ENCODE results near the gene RAP1A.

RAP1A gene

DNA sequence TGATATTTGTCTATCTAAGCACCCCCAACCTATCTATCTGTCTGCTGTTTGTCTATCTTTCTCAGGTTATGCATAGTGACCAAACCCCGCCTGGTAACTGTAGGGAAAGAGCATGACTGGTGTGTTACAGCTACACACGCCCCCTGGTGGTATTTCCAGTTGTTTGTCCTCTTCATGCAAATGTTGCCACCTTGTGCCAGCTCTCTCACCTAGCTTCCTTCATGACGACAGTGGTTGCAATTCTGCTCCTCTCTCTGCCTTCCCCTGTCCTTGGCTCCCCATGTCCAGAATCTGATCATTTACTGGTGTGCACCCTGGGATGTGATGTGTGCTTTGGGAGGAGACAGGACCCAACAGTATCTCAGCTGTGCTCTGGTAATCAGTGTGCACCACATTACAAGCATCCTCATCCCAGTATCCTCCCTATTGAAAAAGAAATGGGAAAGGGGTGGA lies 127.7 kb downstream of the RAP1A start:
- ATAC-seq (peak; percentile 88), DNase-seq (peak; percentile 55 to 71)
- H3K4me1 Mint-ChIP-seq = peaks cover 5% of the 10 kb centered on the region
- peaks cover 13% of the 10 kb centered on the region for H3K27me3 Mint-ChIP-seq
- H3K9me3 Mint-ChIP-seq = no peaks in the 10 kb centered on the region
- H3K4me3 Mint-ChIP-seq = no peak overlapping the region
- H3K27ac Mint-ChIP-seq = no peak overlapping the region

DNA sequence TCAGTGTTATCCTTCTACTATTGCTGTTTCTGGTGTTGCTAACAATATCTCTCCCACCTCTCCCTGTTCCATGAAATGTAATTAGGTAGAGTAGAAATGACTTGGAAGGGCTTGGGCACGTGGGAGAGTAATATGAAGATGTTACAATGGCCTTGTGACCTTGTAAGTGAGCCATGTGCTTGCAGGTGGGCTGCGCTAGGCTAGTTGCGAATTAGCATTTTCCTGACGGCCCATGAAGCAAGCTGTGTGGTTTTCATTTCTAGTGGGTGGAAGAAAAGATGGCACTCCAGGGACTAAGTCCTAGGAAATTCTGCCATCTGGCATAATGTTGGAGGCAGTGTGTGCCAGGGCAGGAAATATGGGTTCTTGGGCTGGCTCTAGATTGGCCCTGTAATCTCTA lies 128.4 kb downstream of the RAP1A start:
- H3K9me3 Mint-ChIP-seq = no peaks in the 10 kb centered on the region
- ATAC-seq (no peak), DNase-seq (no peak)
- H3K27me3 Mint-ChIP-seq = peaks cover 8% of the 10 kb centered on the region
- H3K4me1 Mint-ChIP-seq = peaks cover 5% of the 10 kb centered on the region
- no peak overlapping the region for H3K4me3 Mint-ChIP-seq
- peak overlapping the region in 1 of 2 donors; percentile 44 for H3K27ac Mint-ChIP-seq

- H3K9me3 Mint-ChIP-seq = no peaks in the 10 kb centered on the region
- DNase-seq (no peak), ATAC-seq (no peak)
- H3K27ac Mint-ChIP-seq = no peak overlapping the region
- H3K27me3 Mint-ChIP-seq = no peaks in the 10 kb centered on the region
- H3K4me3 Mint-ChIP-seq = no peak overlapping the region
- H3K4me1 Mint-ChIP-seq = peaks cover 7% of the 10 kb centered on the region
Observed at GRCh38 chr1:111749628-111750027, 130.0 kb downstream of the RAP1A start.

- no peak for DNase-seq
- Mint-ChIP-seq H3K27ac (no peak overlapping the region), H3K4me3 (no peak overlapping the region), H3K9me3 (no peaks in the 10 kb centered on the region), H3K27me3 (no peaks in the 10 kb centered on the region), H3K4me1 (peaks cover 12% of the 10 kb centered on the region)
- no peak for ATAC-seq
Observed at GRCh38 chr1:111750856-111751255, 131.3 kb downstream of the RAP1A start.

- no peak overlapping the region for H3K27ac Mint-ChIP-seq
- ATAC-seq (no peak), DNase-seq (no peak)
- no peaks in the 10 kb centered on the region for H3K9me3 Mint-ChIP-seq
- no peaks in the 10 kb centered on the region for H3K27me3 Mint-ChIP-seq
- H3K4me1 Mint-ChIP-seq = peaks cover 18% of the 10 kb centered on the region
- no peak overlapping the region for H3K4me3 Mint-ChIP-seq
Observed at GRCh38 chr1:111751906-111752575, 132.5 kb downstream of the RAP1A start.

GRCh38 chr1:111754984-111755330 lies 135.4 kb downstream of the RAP1A start:
- Mint-ChIP-seq H3K4me3 (peak overlapping the region; percentile 86 to 99), H3K9me3 (no peaks in the 10 kb centered on the region), H3K27ac (peak overlapping the region; percentile 99), H3K27me3 (no peaks in the 10 kb centered on the region), H3K4me1 (peaks cover 31% of the 10 kb centered on the region)
- no peak for DNase-seq
- ATAC-seq = peak; percentile 0

DNA sequence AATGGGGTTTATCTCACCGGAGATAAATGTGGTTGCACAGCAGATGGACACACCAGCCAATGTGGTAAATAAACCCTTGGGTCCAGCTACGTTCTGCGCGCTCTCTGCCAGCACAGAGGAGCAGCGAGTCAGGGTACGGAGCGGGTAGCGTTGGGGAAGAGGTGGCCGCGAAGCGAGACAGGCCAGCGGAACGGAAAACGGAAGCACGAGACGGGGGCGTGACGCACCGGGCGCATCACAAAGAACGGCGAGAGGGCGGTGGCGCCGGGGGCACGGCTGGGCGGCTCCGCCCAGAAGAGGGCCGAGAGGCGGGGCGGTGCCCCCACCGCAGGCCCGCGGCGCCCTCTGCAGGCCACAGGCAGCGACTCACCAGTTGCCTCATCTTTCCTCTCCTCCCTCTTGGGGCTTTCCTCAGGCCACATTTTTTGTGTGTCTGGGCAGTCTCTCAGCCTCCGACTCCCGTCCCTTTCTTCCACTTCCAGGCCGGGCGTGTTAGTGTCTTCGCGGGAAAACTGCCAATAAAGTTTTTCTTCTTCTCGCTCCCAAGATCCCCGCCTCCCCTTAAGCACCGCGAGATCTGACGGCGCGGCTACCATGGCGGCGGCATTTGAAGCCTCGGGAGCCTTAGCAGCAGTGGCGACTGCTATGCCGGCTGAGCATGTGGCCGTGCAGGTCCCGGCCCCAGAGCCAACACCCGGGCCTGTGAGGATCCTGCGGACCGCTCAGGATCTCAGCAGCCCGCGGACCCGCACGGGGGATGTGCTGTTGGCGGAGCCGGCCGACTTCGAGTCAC lies 135.9 kb downstream of the RAP1A start, which contains the start of gene DDX20:
TSS of gene DDX20 (plus strand) at position 571 of the 793 bp plus-strand sequence. CDS start at position 595, 24 bp downstream.
- ATAC-seq (peak; percentile 93), DNase-seq (peak; percentile 95)
- Mint-ChIP-seq H3K27me3 (no peaks in the 10 kb centered on the region), H3K4me3 (peak within 1 kb of the TSS; percentile 86 to 99), H3K9me3 (no peaks in the 10 kb centered on the region), H3K4me1 (peaks cover 31% of the 10 kb centered on the region), H3K27ac (peak within 1 kb of the TSS; percentile 99)

GRCh38 chr1:111756124-111756513 lies 136.5 kb downstream of the RAP1A start:
- no peaks in the 10 kb centered on the region for H3K27me3 Mint-ChIP-seq

DNA sequence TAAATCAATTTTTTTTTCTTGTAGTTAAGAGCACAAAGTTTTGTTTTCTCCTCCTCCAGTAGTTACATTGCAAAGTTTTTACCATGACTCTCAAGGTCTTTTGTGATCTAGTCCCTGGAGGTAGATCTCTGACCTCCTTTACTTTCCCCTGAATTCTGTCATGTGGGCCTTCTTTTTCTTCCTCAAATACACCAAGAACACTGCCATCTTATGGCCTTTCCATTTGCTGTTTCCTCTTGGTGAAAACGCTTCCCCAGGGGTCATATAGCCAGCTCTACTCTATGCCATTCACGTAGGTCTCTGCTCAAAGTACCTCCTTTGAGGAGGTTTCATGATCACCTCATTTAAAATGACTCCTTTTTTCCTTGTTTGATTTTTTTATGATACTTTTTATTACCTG lies 138.8 kb downstream of the RAP1A start:
- ATAC-seq (no peak), DNase-seq (no peak)
- Mint-ChIP-seq H3K27me3 (no peaks in the 10 kb centered on the region), H3K9me3 (no peaks in the 10 kb centered on the region), H3K4me3 (peak overlapping the region; percentile 3 to 66), H3K4me1 (peaks cover 31% of the 10 kb centered on the region), H3K27ac (no peak overlapping the region)

More at GRCh38 chr1:111756124-111756513, 136.5 kb downstream of the RAP1A start:
- Mint-ChIP-seq H3K4me1 (peaks cover 31% of the 10 kb centered on the region), H3K9me3 (no peaks in the 10 kb centered on the region), H3K27ac (peak overlapping the region; percentile 99), H3K4me3 (peak overlapping the region; percentile 86 to 99)
- DNase-seq (no peak), ATAC-seq (peak; percentile 45)

DNA sequence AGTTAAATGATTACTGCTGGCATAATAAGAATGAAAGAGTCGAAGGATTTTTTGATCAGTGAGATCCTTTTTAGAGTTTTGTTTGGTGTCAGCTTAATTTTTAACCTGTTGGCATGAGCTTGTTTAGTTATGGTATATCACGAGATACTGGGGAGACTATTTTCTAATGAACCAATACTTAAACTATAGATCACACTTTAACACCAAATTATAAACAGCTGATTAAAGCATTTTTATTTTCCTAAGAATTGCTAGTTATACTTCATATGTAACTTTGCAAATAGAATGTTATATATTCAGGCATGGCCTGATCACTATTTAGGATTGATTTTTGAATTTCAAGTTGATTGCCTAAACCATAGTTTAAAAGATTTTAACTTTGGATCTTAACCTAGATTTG lies 142.1 kb downstream of the RAP1A start:
- H3K27me3 Mint-ChIP-seq = no peaks in the 10 kb centered on the region
- DNase-seq (no peak), ATAC-seq (no peak)
- no peaks in the 10 kb centered on the region for H3K9me3 Mint-ChIP-seq
- H3K27ac Mint-ChIP-seq = no peak overlapping the region
- peaks cover 20% of the 10 kb centered on the region for H3K4me1 Mint-ChIP-seq
- H3K4me3 Mint-ChIP-seq = no peak overlapping the region

DNA sequence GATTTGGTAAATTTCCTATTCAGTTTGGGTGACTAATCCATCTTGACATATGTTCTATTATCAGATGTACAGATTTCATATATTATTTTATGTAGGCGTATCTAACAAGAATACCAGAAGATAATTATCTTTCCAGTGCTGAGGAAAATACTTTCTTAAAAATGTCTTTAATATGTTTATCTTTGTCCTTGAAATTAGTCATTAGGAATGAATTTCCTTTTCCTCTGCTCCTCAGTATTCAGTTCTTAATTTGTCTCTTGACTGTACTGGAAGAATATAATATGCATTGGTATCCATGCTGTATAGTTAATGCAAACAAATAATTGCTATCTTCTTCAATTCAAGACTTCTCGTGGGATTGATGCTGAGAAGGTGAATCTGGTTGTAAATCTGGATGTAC lies 142.7 kb downstream of the RAP1A start:
- no peaks in the 10 kb centered on the region for H3K9me3 Mint-ChIP-seq

More for the DNA sequence above, 142.7 kb downstream of the RAP1A start:
- DNase-seq = no peak
- H3K27ac Mint-ChIP-seq = no peak overlapping the region
- no peak for ATAC-seq
- H3K4me1 Mint-ChIP-seq = peaks cover 14% of the 10 kb centered on the region
- no peak overlapping the region for H3K4me3 Mint-ChIP-seq
- no peaks in the 10 kb centered on the region for H3K27me3 Mint-ChIP-seq

All from stimulated activated naive CD8-positive, alpha-beta T cell treated with anti-CD3 and anti-CD28 coated beads, Interleukin-15, amount 100 ng/mL, for 72 hours (primary cell).